Ectodermal cell (in vitro differentiated cells): Measurements from ENCODE around the gene LLCFC1.

Source experiments
- H3K27ac ChIP-seq: 2 replicates; pipeline ENCODE4 v1.7.0; 2013; ENCODE audit warnings: mild to moderate bottlenecking, low read depth, low read length; ENCODE audit not compliant: insufficient read depth, poor library complexity, severe bottlenecking
- H3K27me3 ChIP-seq: 2 replicates; pipeline ENCODE4 v1.7.0; 2013; ENCODE audit warnings: mild to moderate bottlenecking, low read length; ENCODE audit not compliant: insufficient read depth, control insufficient read depth, poor library complexity, severe bottlenecking
- H3K36me3 ChIP-seq: one replicate; pipeline ENCODE4 v1.7.0; 2013; ENCODE audit warnings: low read length; ENCODE audit not compliant: control insufficient read depth, insufficient read depth
- H3K4me1 ChIP-seq: one replicate; pipeline ENCODE4 v1.7.0; 2013; ENCODE audit warnings: low read length; ENCODE audit not compliant: control insufficient read depth, insufficient read depth
- H3K4me3 ChIP-seq: 2 replicates; pipeline ENCODE4 v1.7.0; 2013; ENCODE audit warnings: low read depth, low read length, control low read depth; ENCODE audit not compliant: insufficient read depth
- H3K9me3 ChIP-seq: 2 replicates; pipeline ENCODE4 v1.7.0; 2013; ENCODE audit warnings: mild to moderate bottlenecking, low read length, moderate library complexity; ENCODE audit not compliant: control insufficient read depth
- WGBS, 2 experiments: methylation state at CpG; one replicate each; pipeline ENCODE4 v1.1.7; 2013; ENCODE audit warnings: missing lambda C conversion rate in 2 of 2; 5-methylcytosine and 5-hydroxymethylcytosine counted together

LLCFC1 gene

DNA sequence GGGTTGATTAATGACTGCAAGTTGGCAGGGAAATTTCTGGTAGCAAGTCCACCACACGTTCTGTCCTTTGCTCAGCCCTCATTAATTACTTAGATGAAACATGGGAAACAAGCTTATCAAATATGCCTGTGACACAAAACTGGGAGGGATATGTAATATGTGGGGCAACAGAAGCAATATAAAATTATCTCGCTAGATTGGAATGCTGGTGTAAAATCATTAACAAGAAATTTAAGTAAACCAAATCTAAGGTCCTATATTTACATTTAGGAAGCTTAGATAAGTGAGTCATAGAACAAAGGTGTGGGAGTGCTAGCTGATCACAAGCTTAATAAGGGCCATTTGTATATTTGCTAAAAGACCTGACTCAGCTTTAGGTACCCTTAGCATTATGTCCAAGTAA, 29.3 kb upstream of the LLCFC1 start:
- Histone ChIP-seq H3K36me3 (no peaks in the 10 kb centered on the region), H3K4me3 (no peak overlapping the region), H3K27me3 (no peaks in the 10 kb centered on the region), H3K4me1 (no peaks in the 10 kb centered on the region), H3K27ac (no peak overlapping the region), H3K9me3 (no peaks in the 10 kb centered on the region)
- 86 to 100% methylated on average over 1 to 2 of the region's 2 CpGs for WGBS, 2 experiments

DNA sequence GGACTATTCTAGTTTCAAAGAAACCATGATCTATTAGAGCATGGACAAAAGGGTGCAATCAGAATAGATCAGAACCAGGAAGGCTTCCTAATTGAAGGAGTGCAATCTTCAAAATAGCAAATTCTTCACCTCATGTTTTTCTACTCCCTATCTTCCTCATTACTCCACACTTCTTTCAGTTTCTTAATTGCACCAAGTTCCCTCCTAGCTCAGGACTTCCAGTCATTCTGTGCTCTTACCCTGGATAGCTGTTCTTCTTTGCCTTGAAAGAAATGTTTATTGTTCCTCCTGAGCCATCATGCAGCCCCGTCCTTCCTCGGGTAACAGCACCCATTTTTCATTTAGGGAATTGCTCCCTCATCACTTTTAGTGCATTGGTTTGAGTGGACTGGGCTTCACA, 28.8 kb upstream of the LLCFC1 start:
- H3K4me1 ChIP-seq: no peaks in the 10 kb centered on the region
- no peak overlapping the region for H3K4me3 ChIP-seq
- no peaks in the 10 kb centered on the region for H3K9me3 ChIP-seq
- no peak overlapping the region for H3K27ac ChIP-seq
- H3K36me3 ChIP-seq: no peaks in the 10 kb centered on the region
- 72 to 88% methylated on average over 2 of the region's 2 CpGs for WGBS, 2 experiments
- no peaks in the 10 kb centered on the region for H3K27me3 ChIP-seq

- H3K4me1 ChIP-seq: no peaks in the 10 kb centered on the region
- H3K27ac ChIP-seq: no peak overlapping the region
- H3K9me3 ChIP-seq: no peaks in the 10 kb centered on the region
- H3K27me3 ChIP-seq: no peaks in the 10 kb centered on the region
- no peak overlapping the region for H3K4me3 ChIP-seq
- no peaks in the 10 kb centered on the region for H3K36me3 ChIP-seq
- 89 to 91% methylated on average over 3 of the region's 3 CpGs for WGBS, 2 experiments
Observed at GRCh38 chr7:142913051-142913450, 26.2 kb upstream of the LLCFC1 start.

DNA sequence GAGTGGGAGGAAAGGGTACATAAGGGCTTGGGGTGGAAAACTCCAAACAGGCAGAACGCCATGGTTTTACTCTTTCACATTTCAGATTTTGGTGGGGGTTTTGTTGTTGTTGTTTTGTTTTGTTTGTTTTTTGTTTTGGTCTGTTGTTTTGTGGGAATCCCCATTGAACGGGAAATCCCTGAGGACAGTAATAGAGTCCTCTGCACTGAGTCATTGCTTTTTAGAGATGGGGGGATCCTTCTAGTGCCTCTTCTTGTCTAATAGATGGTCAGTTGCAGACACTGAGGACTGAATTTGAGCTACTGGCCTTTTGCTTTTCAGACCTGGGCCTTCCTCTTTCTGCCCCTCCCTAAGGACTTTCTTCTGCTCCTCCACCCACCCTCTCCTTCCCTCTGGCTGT, 25.7 kb upstream of the LLCFC1 start:
- WGBS, 2 experiments: 85 to 89% methylated on average over 2 of the region's 2 CpGs
- Histone ChIP-seq H3K36me3 (no peaks in the 10 kb centered on the region), H3K4me1 (no peaks in the 10 kb centered on the region), H3K9me3 (no peaks in the 10 kb centered on the region), H3K4me3 (no peak overlapping the region), H3K27ac (no peak overlapping the region), H3K27me3 (no peaks in the 10 kb centered on the region)

GRCh38 chr7:142914121-142914520, 25.2 kb upstream of the LLCFC1 start:
- 90 to 100% methylated on average over 1 of the region's 1 CpG for WGBS, 2 experiments
- H3K36me3 ChIP-seq: no peaks in the 10 kb centered on the region

GRCh38 chr7:142915315-142915714, 24.0 kb upstream of the LLCFC1 start:
- no peak overlapping the region for H3K27ac ChIP-seq
- H3K36me3 ChIP-seq: no peaks in the 10 kb centered on the region
- H3K4me3 ChIP-seq: no peak overlapping the region
- H3K9me3 ChIP-seq: no peaks in the 10 kb centered on the region
- H3K27me3 ChIP-seq: no peaks in the 10 kb centered on the region
- 89 to 90% methylated on average over 8 of the region's 8 CpGs for WGBS, 2 experiments
- H3K4me1 ChIP-seq: no peaks in the 10 kb centered on the region

More at GRCh38 chr7:142914121-142914520, 25.2 kb upstream of the LLCFC1 start:
- Histone ChIP-seq H3K9me3 (no peaks in the 10 kb centered on the region), H3K4me3 (no peak overlapping the region), H3K4me1 (no peaks in the 10 kb centered on the region), H3K27me3 (no peaks in the 10 kb centered on the region), H3K27ac (no peak overlapping the region)

DNA sequence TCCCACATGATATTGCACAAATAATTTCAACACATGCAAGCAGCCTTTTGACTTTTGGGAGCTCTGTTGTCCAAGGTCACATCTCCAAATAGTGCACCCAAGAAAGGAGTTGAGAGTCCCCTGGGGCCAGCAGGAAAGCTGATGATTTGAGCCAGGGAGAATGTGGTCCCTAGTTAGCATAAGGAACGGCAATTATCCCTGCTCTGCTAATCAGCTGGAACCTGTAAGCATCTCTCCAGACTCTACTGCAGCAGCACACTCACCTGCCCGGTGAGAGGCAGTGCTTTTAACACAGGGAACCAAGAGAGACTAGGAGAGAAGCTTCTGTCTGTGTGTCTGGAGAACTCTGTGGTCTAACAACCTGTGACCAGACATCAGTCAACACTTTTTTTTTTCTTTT, 22.8 kb upstream of the LLCFC1 start:
- no peak overlapping the region for H3K27ac ChIP-seq
- no peaks in the 10 kb centered on the region for H3K36me3 ChIP-seq
- H3K4me1 ChIP-seq: no peaks in the 10 kb centered on the region
- H3K27me3 ChIP-seq: no peaks in the 10 kb centered on the region
- 79 to 80% methylated on average over 2 of the region's 2 CpGs for WGBS, 2 experiments
- H3K9me3 ChIP-seq: no peaks in the 10 kb centered on the region
- H3K4me3 ChIP-seq: no peak overlapping the region

GRCh38 chr7:142917447-142917846, 21.8 kb upstream of the LLCFC1 start:
- 96 to 100% methylated on average over 3 of the region's 3 CpGs for WGBS, 2 experiments

DNA sequence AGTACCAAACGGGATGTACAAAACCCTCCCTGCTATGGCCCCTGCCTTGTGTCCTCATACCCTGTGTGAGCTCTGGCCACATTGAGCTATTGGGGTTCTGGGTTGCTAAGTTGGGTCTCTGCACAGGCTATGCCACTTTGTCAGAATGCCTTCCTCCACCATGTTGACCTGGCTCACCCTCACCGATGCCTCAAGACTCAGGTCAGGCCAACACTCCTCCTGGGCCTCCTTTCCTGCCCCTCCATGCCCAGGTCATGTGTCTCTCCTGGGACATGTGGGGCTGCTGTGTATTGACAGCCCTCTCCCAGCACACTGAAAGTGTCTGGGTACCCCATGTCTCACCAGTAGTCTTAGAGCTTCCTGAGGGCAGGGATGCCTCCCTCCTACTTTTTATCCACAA, 20.4 kb upstream of the LLCFC1 start:
- Histone ChIP-seq H3K4me3 (no peak overlapping the region), H3K27ac (no peak overlapping the region), H3K36me3 (no peaks in the 10 kb centered on the region), H3K9me3 (no peaks in the 10 kb centered on the region), H3K4me1 (no peaks in the 10 kb centered on the region), H3K27me3 (no peaks in the 10 kb centered on the region)
- whole genome bisulfite sequencing, 2 experiments: 81 to 98% methylated on average over 2 of the region's 2 CpGs

More at GRCh38 chr7:142917447-142917846, 21.8 kb upstream of the LLCFC1 start:
- Histone ChIP-seq H3K27me3 (no peaks in the 10 kb centered on the region), H3K4me3 (no peak overlapping the region), H3K36me3 (no peaks in the 10 kb centered on the region), H3K27ac (no peak overlapping the region), H3K4me1 (no peaks in the 10 kb centered on the region), H3K9me3 (no peaks in the 10 kb centered on the region)

DNA sequence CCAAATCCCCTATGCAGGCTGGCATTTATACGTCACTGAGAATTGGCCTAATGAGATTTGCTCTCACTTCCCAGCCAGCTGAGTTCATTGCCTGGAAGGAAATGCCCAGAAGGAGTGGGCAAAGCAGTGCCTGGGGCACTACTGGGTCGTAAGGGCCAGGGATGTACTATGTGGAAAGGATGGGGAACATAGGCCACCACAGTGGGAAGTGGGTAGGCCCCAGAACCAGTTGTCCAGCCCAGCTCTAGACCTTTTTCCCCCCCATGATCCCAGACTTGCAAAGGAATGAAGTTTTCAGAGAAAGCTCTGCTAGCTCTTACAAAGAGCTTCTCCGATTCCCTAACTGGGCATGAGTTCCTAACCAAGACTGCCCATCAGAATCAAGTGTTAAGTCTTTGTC, 19.6 kb upstream of the LLCFC1 start:
- Histone ChIP-seq H3K9me3 (no peaks in the 10 kb centered on the region), H3K27ac (no peak overlapping the region), H3K4me1 (no peaks in the 10 kb centered on the region), H3K36me3 (no peaks in the 10 kb centered on the region), H3K27me3 (no peaks in the 10 kb centered on the region), H3K4me3 (no peak overlapping the region)
- WGBS, 2 experiments: 93 to 97% methylated on average over 3 of the region's 3 CpGs

- H3K4me1 ChIP-seq: no peaks in the 10 kb centered on the region
- WGBS, 2 experiments: 45 to 50% methylated on average over 2 of the region's 2 CpGs
- no peak overlapping the region for H3K4me3 ChIP-seq
- H3K27ac ChIP-seq: no peak overlapping the region
- no peaks in the 10 kb centered on the region for H3K27me3 ChIP-seq
- no peaks in the 10 kb centered on the region for H3K9me3 ChIP-seq
- H3K36me3 ChIP-seq: no peaks in the 10 kb centered on the region
Observed at GRCh38 chr7:142923391-142923790, 15.9 kb upstream of the LLCFC1 start.
